ENCODE measurements around the gene HDAC4. TPM values are rescaled to one million over a fixed set of nuclear protein-coding genes. Genes with fewer than 3 reads are reported as not detected.
A peak's percentile ranks its signal among the peaks of the same experiment; 100 is the strongest.

Gene HDAC4
- total RNA-seq, 1 experiment from 2014 or later = 61.5 TPM

DNA sequence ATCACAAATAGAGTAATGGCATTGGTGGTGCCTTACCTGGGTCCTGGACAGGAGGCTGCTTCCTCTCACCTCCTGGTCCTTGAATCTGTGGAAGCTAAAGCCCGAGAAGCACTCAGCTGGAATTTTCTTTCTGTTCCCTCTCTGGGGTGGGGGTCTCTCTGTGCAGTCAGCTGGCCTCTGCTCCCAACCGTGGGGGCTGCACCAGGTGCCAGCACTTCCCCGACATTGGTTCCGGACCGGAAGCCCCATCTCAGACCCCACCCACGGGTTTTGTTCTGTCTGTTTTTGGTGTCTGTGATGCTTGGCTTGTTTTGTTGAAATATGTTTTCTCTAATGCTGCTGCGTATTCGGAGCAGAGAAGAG lies 398.2 kb downstream of the HDAC4 start:
- H2AFZ ChIP-seq = no peak overlapping the region
- H3K79me2 ChIP-seq (ENCODE audit: low read depth) = no peaks in the 10 kb centered on the region
- POLR2A ChIA-PET (ENCODE audit: unreplicated experiment) = no interaction called here
- BruUV-seq (replicated peaks) = no TSS peak
- peaks cover 5% of the 10 kb centered on the region; the same call in 1 of the 2 replicates for H3F3A ChIP-seq (ENCODE audit: insufficient read depth, low read depth)
- no peak for TF ChIP-seq EZH2 (IDR thresholded peaks at IDR 0.05; ENCODE audit: low read depth)
- TF ChIP-seq CTCF (conservative IDR thresholded peaks at IDR 0.05) = no peak
- H3K4me3 ChIP-seq = no peak overlapping the region
- peaks cover 7% of the 10 kb centered on the region for H3K4me1 ChIP-seq (replicated peaks; ENCODE audit: insufficient read depth)
- H3K27me3 ChIP-seq (ENCODE audit: insufficient read depth, low read depth) = peaks cover 97% of the 10 kb centered on the region
- DNase-seq = no peak
- intact Hi-C loops (cut with micrococcal nuclease; ENCODE audit: unreplicated experiment) = no loop called here
- H4K20me1 ChIP-seq (ENCODE audit: insufficient read depth) = peaks cover 9% of the 10 kb centered on the region
- no peaks in the 10 kb centered on the region for H3K9me2 ChIP-seq (ENCODE audit: insufficient read depth)
- CTCF ChIA-PET = no interaction called here
- H3K27ac ChIP-seq = no peak overlapping the region
- H3K9me3 ChIP-seq (ENCODE audit: insufficient read depth, low read depth) = no peaks in the 10 kb centered on the region
- H3K36me3 ChIP-seq (ENCODE audit: low read depth) = no peaks in the 10 kb centered on the region
- H3K4me2 ChIP-seq = peak overlapping the region; percentile 41

DNA sequence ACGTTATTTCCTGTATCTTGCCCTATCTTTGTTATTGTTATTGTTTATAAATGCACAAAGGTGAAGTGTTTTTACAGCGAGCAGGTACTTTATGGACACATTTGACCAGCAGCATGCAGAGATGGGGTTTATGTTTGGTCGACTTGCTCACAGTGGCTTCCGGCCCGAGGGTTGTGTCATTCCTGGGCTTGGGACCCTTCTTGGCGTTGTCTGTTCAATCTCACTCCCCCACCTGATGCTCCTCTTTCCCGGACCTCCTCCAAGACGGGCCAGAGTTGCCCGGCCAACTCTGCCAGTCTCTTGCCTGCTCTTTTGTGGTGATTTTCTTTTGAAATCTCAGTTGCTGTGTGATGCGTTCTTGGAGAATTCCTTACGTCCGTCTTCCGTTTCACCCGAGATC lies 399.0 kb downstream of the HDAC4 start:
- CTCF ChIA-PET = no interaction called here
- Histone ChIP-seq H3K79me2 (ENCODE audit: low read depth) (no peaks in the 10 kb centered on the region), H2AFZ (no peak overlapping the region), H3K9me2 (ENCODE audit: insufficient read depth) (no peaks in the 10 kb centered on the region), H4K20me1 (ENCODE audit: insufficient read depth) (peaks cover 4% of the 10 kb centered on the region; the same call in 1 of the 2 replicates), H3K9me3 (ENCODE audit: insufficient read depth, low read depth) (no peaks in the 10 kb centered on the region), H3F3A (ENCODE audit: insufficient read depth, low read depth) (no peaks in the 10 kb centered on the region), H3K4me2 (no peak overlapping the region), H3K27me3 (ENCODE audit: insufficient read depth, low read depth) (peaks cover 97% of the 10 kb centered on the region), H3K36me3 (ENCODE audit: low read depth) (no peaks in the 10 kb centered on the region), H3K4me3 (no peak overlapping the region), H3K4me1 (replicated peaks; ENCODE audit: insufficient read depth) (peaks cover 7% of the 10 kb centered on the region), H3K27ac (no peak overlapping the region)
- POLR2A ChIA-PET (ENCODE audit: unreplicated experiment) = no interaction called here
- intact Hi-C loops (cut with micrococcal nuclease; ENCODE audit: unreplicated experiment) = no loop called here
- no TSS peak for BruUV-seq (replicated peaks)
- TF ChIP-seq CTCF (conservative IDR thresholded peaks at IDR 0.05) = no peak
- TF ChIP-seq EZH2 (IDR thresholded peaks at IDR 0.05; ENCODE audit: low read depth) = no peak
- DNase-seq = no peak

DNA sequence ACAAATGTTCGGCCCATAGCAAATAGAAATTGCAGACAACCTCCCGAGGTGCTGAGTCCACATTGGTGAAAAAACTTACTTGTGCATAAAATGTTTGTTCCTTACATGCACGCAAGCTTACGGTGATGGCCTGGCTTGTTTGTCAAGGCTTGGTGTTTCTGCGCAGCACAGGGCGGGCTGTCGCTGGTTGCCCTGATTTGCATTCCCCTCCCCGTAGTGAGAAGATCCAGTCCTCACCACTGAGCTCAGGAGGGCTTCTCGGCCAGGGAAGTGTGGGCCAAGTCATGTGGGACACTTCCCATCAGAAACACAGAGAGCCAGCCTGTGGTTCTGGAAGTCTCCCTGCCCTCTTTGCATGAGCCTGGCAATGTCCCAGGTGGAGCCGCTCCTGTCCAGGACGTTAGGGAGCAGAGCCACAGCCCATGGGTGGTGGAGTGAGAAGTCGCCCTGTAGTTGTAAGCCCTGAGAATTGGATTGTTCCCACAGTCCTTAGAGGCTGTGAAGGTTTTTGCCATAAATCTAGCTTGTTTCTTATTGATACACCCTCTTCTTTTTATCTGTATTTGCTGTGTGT lies 400.2 kb downstream of the HDAC4 start:
- Histone ChIP-seq H3K9me3 (ENCODE audit: insufficient read depth, low read depth) (no peaks in the 10 kb centered on the region), H3F3A (ENCODE audit: insufficient read depth, low read depth) (no peaks in the 10 kb centered on the region), H3K4me1 (replicated peaks; ENCODE audit: insufficient read depth) (peaks cover 7% of the 10 kb centered on the region), H2AFZ (no peak overlapping the region), H3K4me3 (no peak overlapping the region), H3K27ac (no peak overlapping the region), H3K4me2 (no peak overlapping the region), H4K20me1 (ENCODE audit: insufficient read depth) (no peaks in the 10 kb centered on the region), H3K9me2 (ENCODE audit: insufficient read depth) (no peaks in the 10 kb centered on the region), H3K27me3 (ENCODE audit: insufficient read depth, low read depth) (peaks cover 97% of the 10 kb centered on the region), H3K36me3 (ENCODE audit: low read depth) (no peaks in the 10 kb centered on the region), H3K79me2 (ENCODE audit: low read depth) (no peaks in the 10 kb centered on the region)
- ChIA-PET POLR2A (ENCODE audit: unreplicated experiment) (interaction anchor here (0.6 kb wide), 1 partner anchor 125 kb away, joined by 11 read pairs; no protein-coding TSS in a partner anchor), CTCF (no interaction called here)
- intact Hi-C loops (cut with micrococcal nuclease; ENCODE audit: unreplicated experiment) = no loop called here
- no TSS peak for BruUV-seq (replicated peaks)
- no peak for DNase-seq
- no peak for TF ChIP-seq EZH2 (IDR thresholded peaks at IDR 0.05; ENCODE audit: low read depth)
- TF ChIP-seq CTCF (conservative IDR thresholded peaks at IDR 0.05) = no peak
